HCT116 (cell line): ENCODE results near the gene TNFRSF12A.

Experiments used
- CEBPB ChIP-seq: IDR thresholded peaks from 2 replicates; pipeline ENCODE4 v1.6.1; 2012; ENCODE audit warnings: low read depth
- CTCF ChIP-seq, 3 experiments: fragments of 200-600 bp in 1 of 3; sonication (generic) in 1 of 3; IDR thresholded peaks in 2 of 3; conservative IDR thresholded peaks in 1 of 3; 2 replicates each; pipeline ENCODE4 v1.5.1; 2012 to 2017; ENCODE audit warnings: low read depth in 2 of 3, low read length in 2 of 3, antibody characterized with exemption in 1 of 3, borderline replicate concordance in 1 of 3, control low read depth in 1 of 3, mild to moderate bottlenecking in 1 of 3, mixed read lengths in 1 of 3, mixed run types in 1 of 3, moderate library complexity in 1 of 3; ENCODE audit not compliant: insufficient read depth in 1 of 3
- RAD21 ChIP-seq: IDR thresholded peaks from 2 replicates; pipeline ENCODE4 v1.6.1; 2012; ENCODE audit warnings: low read depth, mild to moderate bottlenecking
- REST ChIP-seq: IDR thresholded peaks from 2 replicates; pipeline ENCODE4 v1.6.1; 2012; ENCODE audit warnings: low read depth
- SIN3A ChIP-seq: IDR thresholded peaks from 2 replicates; pipeline ENCODE4 v1.6.1; 2012; ENCODE audit warnings: low read depth

- TF ChIP-seq CTCF (IDR thresholded peaks at IDR 0.05 in 2 of 3, conservative IDR thresholded peaks at IDR 0.05 in 1 of 3; ENCODE audit: borderline replicate concordance in 1 of 3, insufficient read depth in 1 of 3, low read depth in 2 of 3, low read length in 2 of 3) (no peak), CEBPB (no peak), SIN3A (no peak), REST (no peak), RAD21 (no peak)
These were observed 35.0 kb downstream of the TNFRSF12A start for GRCh38 chr16:3054965-3055733.
